SK-N-SH (cell line): Measurements from ENCODE around the gene TCL1B. TPM values are rescaled to one million over a fixed set of nuclear protein-coding genes. Genes with fewer than 3 reads are reported as not detected.

Source experiments
- CTCF ChIA-PET: fragments of 300-600, 350-600 bp; formaldehyde crosslinking; extraction: SDS; loops from one replicate; lab custom pipeline; 2021; lab: Yijun Ruan, JAX
- POLR2A ChIA-PET: fragments of 350-600 bp; sonication (Branson Sonifier 250); formaldehyde crosslinking; extraction: SDS; loops from one replicate; lab custom pipeline; 2020; ENCODE audit warnings: antibody characterized with exemption, inconsistent platforms; lab: Yijun Ruan, JAX
- DNase-seq: peaks from one replicate; pipeline ENCODE4 v3.0.0; 2012
- H2AFZ ChIP-seq: fragments of 200-600 bp; sonication (generic); 2 replicates; pipeline ENCODE4 v1.8.1; 2016; ENCODE audit warnings: antibody characterized with exemption, mild to moderate bottlenecking, low read depth
- H3F3A ChIP-seq: fragments of 200-600 bp; sonication (generic); replicated peaks from 2 replicates; pipeline ENCODE3; 2016; ENCODE audit warnings: antibody characterized with exemption, mild to moderate bottlenecking; ENCODE audit not compliant: insufficient read depth
- H3K27ac ChIP-seq, 2 experiments: fragments of 200-500 bp in 1 of 2; fragments of 200-600 bp in 1 of 2; sonication (Bioruptor generic) in 1 of 2; sonication (generic), shearing (Covaris generic) in 1 of 2; 2 replicates each; pipeline versions ENCODE4 v1.5.1 to v1.6.1; 2014 to 2016; ENCODE audit warnings: low read depth in 2 of 2, inconsistent platforms in 1 of 2, low read length in 1 of 2, mild to moderate bottlenecking in 1 of 2, mixed read lengths in 1 of 2
- H3K27me3 ChIP-seq: fragments of 200-600 bp; sonication (generic), shearing (Covaris generic); 2 replicates; pipeline ENCODE4 v1.6.1; 2016; ENCODE audit warnings: mixed run types; ENCODE audit not compliant: insufficient read depth
- H3K36me3 ChIP-seq, 2 experiments: fragments of 200-500 bp in 1 of 2; fragments of 200-600 bp in 1 of 2; sonication (Bioruptor generic) in 1 of 2; sonication (generic) in 1 of 2; replicated peaks in 1 of 2; 2 replicates each; pipeline versions ENCODE3 to v1.5.1; 2014 to 2016; ENCODE audit warnings: low read length in 1 of 2, mild to moderate bottlenecking in 1 of 2; ENCODE audit not compliant: insufficient read depth in 2 of 2, control insufficient read depth in 1 of 2
- H3K4me1 ChIP-seq, 2 experiments: fragments of 200-500 bp in 1 of 2; fragments of 200-600 bp in 1 of 2; sonication (Bioruptor generic) in 1 of 2; sonication (generic), shearing (Covaris generic) in 1 of 2; 2 replicates each; pipeline versions ENCODE4 v1.5.1 to v1.6.1; 2014 to 2016; ENCODE audit warnings: low read depth in 1 of 2, low read length in 1 of 2, mixed run types in 1 of 2; ENCODE audit not compliant: insufficient read depth in 2 of 2, control insufficient read depth in 1 of 2
- H3K4me2 ChIP-seq: fragments of 200-600 bp; sonication (generic), shearing (Covaris generic); 2 replicates; pipeline ENCODE4 v1.6.1; 2017; ENCODE audit warnings: mixed run types
- H3K4me3 ChIP-seq, 2 experiments: fragments of 200-500 bp in 1 of 2; fragments of 200-600 bp in 1 of 2; sonication (Bioruptor generic) in 1 of 2; sonication (generic), shearing (Covaris generic) in 1 of 2; 2 replicates each; pipeline versions ENCODE4 v1.5.1 to v1.8.1; 2014 to 2016; ENCODE audit warnings: low read depth in 2 of 2, inconsistent platforms in 1 of 2, low read length in 1 of 2, mild to moderate bottlenecking in 1 of 2, mixed read lengths in 1 of 2, moderate library complexity in 1 of 2
- H3K79me2 ChIP-seq: fragments of 200-600 bp; sonication (generic); 2 replicates; pipeline ENCODE4 v1.8.1; 2017; ENCODE audit warnings: mild to moderate bottlenecking; ENCODE audit not compliant: insufficient read depth
- H3K9ac ChIP-seq: fragments of 200-600 bp; sonication (generic); 2 replicates; pipeline ENCODE4 v1.6.1; 2017; ENCODE audit warnings: mixed run types
- H3K9me2 ChIP-seq: fragments of 200-600 bp; sonication (generic); 2 replicates; pipeline ENCODE4 v1.6.1; 2017; ENCODE audit warnings: mixed run types
- H3K9me3 ChIP-seq: fragments of 200-600 bp; sonication (generic); 2 replicates; pipeline ENCODE4 v1.6.1; 2017; ENCODE audit warnings: mixed run types, mild to moderate bottlenecking, moderate library complexity
- H4K20me1 ChIP-seq: fragments of 200-600 bp; sonication (generic); 2 replicates; pipeline ENCODE4 v1.6.1; 2017; ENCODE audit warnings: mild to moderate bottlenecking, mixed run types; ENCODE audit not compliant: insufficient read depth
- EZH2phosphoT487 ChIP-seq: fragments of 200-600 bp; sonication (generic); IDR thresholded peaks from 2 replicates; pipeline ENCODE4 v1.6.1; 2017; ENCODE audit warnings: low read depth, mixed run types, mild to moderate bottlenecking, antibody characterized with exemption, moderate library complexity, borderline replicate concordance
- FOSL2 ChIP-seq: IDR thresholded peaks from 2 replicates; pipeline ENCODE4 v1.4.0; 2012; ENCODE audit warnings: low read depth, mild to moderate bottlenecking, moderate library complexity, borderline replicate concordance
- FOXJ3 ChIP-seq: sonication (generic); formaldehyde crosslinking; IDR thresholded peaks from 2 replicates; pipeline ENCODE4 v1.5.1; 2020; ENCODE audit warnings: mild to moderate bottlenecking, missing genetic modification reagents
- GABPA ChIP-seq: IDR thresholded peaks from 2 replicates; pipeline ENCODE4 v1.4.0; 2012; ENCODE audit warnings: low read depth, mild to moderate bottlenecking
- IRF3 ChIP-seq: fragments of 150-350 bp; IDR thresholded peaks from 2 replicates; pipeline ENCODE4 v1.6.1; 2016; ENCODE audit warnings: mild to moderate bottlenecking, low read depth, low read length
- JUND ChIP-seq: IDR thresholded peaks from 2 replicates; pipeline ENCODE4 v1.4.0; 2012
- MAX ChIP-seq: IDR thresholded peaks from 2 replicates; pipeline ENCODE4 v1.4.0; 2012; ENCODE audit warnings: low read depth
- MEF2A ChIP-seq: IDR thresholded peaks from 2 replicates; pipeline ENCODE4 v1.4.0; 2012; ENCODE audit warnings: low read depth, borderline replicate concordance
- MXI1 ChIP-seq: IDR thresholded peaks from 2 replicates; pipeline ENCODE4 v1.6.1; 2012; ENCODE audit warnings: mild to moderate bottlenecking, low read depth, low read length, improper control_type of control experiment
- NRF1 ChIP-seq: IDR thresholded peaks from 2 replicates; pipeline ENCODE4 v1.6.1; 2012; ENCODE audit warnings: low read depth, mild to moderate bottlenecking, low read length
- PBX3 ChIP-seq: IDR thresholded peaks from 2 replicates; pipeline ENCODE4; 2012
- POLR2AphosphoS5 ChIP-seq: IDR thresholded peaks from 2 replicates; pipeline ENCODE4 v1.6.1; 2012; ENCODE audit warnings: low read depth, low read length
- REST ChIP-seq: IDR thresholded peaks from 2 replicates; pipeline ENCODE4 v1.6.1; 2012; ENCODE audit warnings: mild to moderate bottlenecking, low read depth, low read length, moderate library complexity
- RFX5 ChIP-seq: IDR thresholded peaks from 2 replicates; pipeline ENCODE4 v1.6.1; 2012; ENCODE audit warnings: mild to moderate bottlenecking, improper control_type of control experiment, low read length
- RXRA ChIP-seq: IDR thresholded peaks from 2 replicates; pipeline ENCODE4 v1.4.0; 2012; ENCODE audit warnings: low read depth, mild to moderate bottlenecking, borderline replicate concordance
- SIN3A ChIP-seq: IDR thresholded peaks from 2 replicates; pipeline ENCODE4 v1.6.1; 2012; ENCODE audit warnings: low read depth, mild to moderate bottlenecking, low read length, moderate library complexity, borderline replicate concordance
- TAF1 ChIP-seq: IDR thresholded peaks from 2 replicates; pipeline ENCODE4 v1.6.1; 2012; ENCODE audit warnings: low read depth, mild to moderate bottlenecking, low read length, moderate library complexity, borderline replicate concordance
- TEAD4 ChIP-seq: IDR thresholded peaks from 2 replicates; pipeline ENCODE4 v1.4.0; 2012; ENCODE audit warnings: mild to moderate bottlenecking, borderline replicate concordance; ENCODE audit not compliant: insufficient read depth
- USF1 ChIP-seq: IDR thresholded peaks from 2 replicates; pipeline ENCODE4 v1.4.0; 2012; ENCODE audit warnings: low read depth, borderline replicate concordance
- WGBS: methylation state at CpG from one replicate; pipeline ENCODE4 v1.1.6; 2017; ENCODE audit warnings: low lambda C conversion rate; 5-methylcytosine and 5-hydroxymethylcytosine counted together
- polyA plus RNA-seq, 3 experiments: library from polyadenylated mRNA; depleted of rRNA; stranded (reverse); fragments of >200 nt; gene quantifications; 2 replicates each; pipeline ENCODE4 v1.2.3, GENCODE V29; 2012

TCL1B gene
- polyA plus RNA-seq, 1 of the 3 experiments (the other 2 are of a cell fraction) = not detected

- no peaks in the 10 kb centered on the region for H3K79me2 ChIP-seq
- no peak overlapping the region for H3K27ac ChIP-seq
- WGBS = 19% methylated on average over 4 of the region's 4 CpGs
- no peak overlapping the region for H2AFZ ChIP-seq
- no peak for DNase-seq
- H3K4me3 ChIP-seq = no peak overlapping the region
- H3K9me2 ChIP-seq = no peaks in the 10 kb centered on the region
- no peaks in the 10 kb centered on the region for H3K27me3 ChIP-seq
- H3K9me3 ChIP-seq = no peaks in the 10 kb centered on the region
- no peak overlapping the region for H3K9ac ChIP-seq
- H4K20me1 ChIP-seq = no peaks in the 10 kb centered on the region
- no peaks in the 10 kb centered on the region for H3F3A ChIP-seq
- TF ChIP-seq MAX (no peak), FOSL2 (no peak), JUND (no peak), PBX3 (no peak), FOXJ3 (no peak), USF1 (no peak), RXRA (no peak), REST (no peak), IRF3 (no peak), MXI1 (no peak), POLR2AphosphoS5 (no peak), GABPA (no peak), EZH2phosphoT487 (no peak), TEAD4 (no peak), TAF1 (no peak), RFX5 (no peak), NRF1 (no peak), MEF2A (no peak), SIN3A (no peak)
- ChIA-PET POLR2A (no interaction called here), CTCF (interaction anchor here (1.2 kb wide), 1 partner anchor 17 kb away, joined by 3 read pairs; no protein-coding TSS in a partner anchor)
- no peaks in the 10 kb centered on the region for H3K36me3 ChIP-seq
- H3K4me2 ChIP-seq = no peak overlapping the region
- H3K4me1 ChIP-seq = no peaks in the 10 kb centered on the region; a peak in 1 of 4 replicates
These were observed 11.6 kb upstream of the TCL1B start for GRCh38 chr14:95674613-95675012.
